Bladder microvascular endothelial cell (primary cell): Measurements from ENCODE around the gene FAM204A. TPM values are rescaled to one million over a fixed set of nuclear protein-coding genes. Genes with fewer than 3 reads are reported as not detected.

ENCODE experiments used
- total RNA-seq: library from RNA; depleted of rRNA; stranded (reverse); fragments of >200 nt; gene quantifications from 2 replicates; pipeline ENCODE4 v1.2.3, GENCODE V29; 2014

FAM204A gene
- total RNA-seq = 22.8 and 33.2 TPM in 2 replicates

DNA sequence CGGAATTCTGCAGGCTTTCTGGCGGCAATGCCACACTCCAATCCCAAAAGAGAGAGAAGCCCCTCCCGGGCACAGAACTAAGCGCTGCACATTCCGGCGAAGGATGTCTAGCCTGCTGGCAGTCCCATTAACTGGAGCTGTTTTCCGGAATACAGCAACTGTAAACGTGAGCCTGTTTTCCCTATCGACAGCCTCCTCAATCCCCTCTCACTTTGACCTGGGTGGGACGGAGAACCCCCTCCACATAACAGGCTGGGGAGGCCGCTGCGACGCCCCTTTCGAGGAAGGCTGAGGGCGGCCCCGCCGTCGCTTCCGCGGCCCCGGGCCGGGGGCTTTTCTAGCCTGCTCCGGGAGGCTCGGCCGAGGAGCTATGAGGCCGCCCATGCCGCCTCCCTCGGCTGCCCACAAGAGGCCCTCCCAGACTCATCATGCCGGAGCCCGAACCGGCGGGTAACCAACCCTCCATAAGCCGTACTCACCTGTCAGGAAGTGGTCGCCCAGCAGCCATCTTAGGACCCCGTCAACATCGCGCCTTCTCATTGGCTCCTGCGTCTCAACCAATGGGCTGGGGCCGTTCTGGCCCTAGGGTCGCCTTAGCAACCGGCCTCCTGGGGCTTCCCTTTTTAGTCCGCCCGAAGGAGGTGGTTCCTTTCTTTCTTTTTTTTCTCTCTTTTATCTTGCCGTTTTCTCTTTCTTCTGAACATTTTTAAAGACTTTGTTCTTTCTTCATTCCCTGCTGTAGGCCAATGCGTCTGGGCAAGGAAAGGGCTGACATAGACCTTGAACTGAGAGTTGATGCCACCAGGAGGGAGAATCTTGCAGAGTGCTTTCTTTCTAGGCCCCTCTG, at the start of gene FAM204A:
Gene FAM204A (minus strand): TSS at position 534 of the 847 bp plus-strand sequence. CDS start 5,909 bp downstream, outside the sequence.

